Fibroblast of villous mesenchyme (primary cell): ENCODE results near the gene INPP5B. TPM values are rescaled to one million over a fixed set of nuclear protein-coding genes. Genes with fewer than 3 reads are reported as not detected.

Source experiments
- DNase-seq: peaks from one replicate; pipeline ENCODE4 v3.0.0-alpha.2; 2010; ENCODE audit warnings: low read depth
- H3K4me3 ChIP-seq: 2 replicates; pipeline ENCODE4 v1.5.1; 2011; ENCODE audit warnings: low read depth, mild to moderate bottlenecking, low read length
- total RNA-seq: library from RNA; depleted of rRNA; stranded (reverse); fragments of >200 nt; gene quantifications from 2 replicates; pipeline ENCODE4 v1.2.3, GENCODE V29; 2012
- TF ChIP-seq, protein P1 (sequence below): IDR thresholded peaks from 2 replicates; pipeline ENCODE4 v1.5.1; 2012; ENCODE audit warnings: low read depth, mild to moderate bottlenecking, low read length; ENCODE audit not compliant: insufficient read depth

Gene INPP5B
- total RNA-seq, 1 donor, result 31.1 TPM

DNA sequence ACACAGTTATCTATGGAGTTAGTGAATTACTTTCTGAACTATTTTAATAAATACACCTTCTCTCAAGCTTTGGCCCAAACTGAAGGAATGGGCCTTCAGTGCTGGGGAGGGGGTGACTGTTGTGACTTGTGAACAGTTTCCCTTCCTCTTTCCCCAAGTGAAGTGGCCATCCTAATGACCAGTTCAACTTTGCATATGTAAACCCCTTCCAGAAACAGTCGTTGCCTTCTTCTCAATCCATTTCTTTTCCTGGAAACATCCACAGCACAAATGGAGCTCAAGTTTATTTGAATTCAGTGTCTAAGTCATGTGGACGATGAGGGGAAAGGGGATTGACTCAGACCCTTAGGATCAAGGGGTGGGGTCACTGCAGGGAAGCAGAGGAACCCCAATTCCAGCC is 1.3 kb upstream of the INPP5B start:
- no peak for DNase-seq
- TF ChIP-seq, protein P1, sequence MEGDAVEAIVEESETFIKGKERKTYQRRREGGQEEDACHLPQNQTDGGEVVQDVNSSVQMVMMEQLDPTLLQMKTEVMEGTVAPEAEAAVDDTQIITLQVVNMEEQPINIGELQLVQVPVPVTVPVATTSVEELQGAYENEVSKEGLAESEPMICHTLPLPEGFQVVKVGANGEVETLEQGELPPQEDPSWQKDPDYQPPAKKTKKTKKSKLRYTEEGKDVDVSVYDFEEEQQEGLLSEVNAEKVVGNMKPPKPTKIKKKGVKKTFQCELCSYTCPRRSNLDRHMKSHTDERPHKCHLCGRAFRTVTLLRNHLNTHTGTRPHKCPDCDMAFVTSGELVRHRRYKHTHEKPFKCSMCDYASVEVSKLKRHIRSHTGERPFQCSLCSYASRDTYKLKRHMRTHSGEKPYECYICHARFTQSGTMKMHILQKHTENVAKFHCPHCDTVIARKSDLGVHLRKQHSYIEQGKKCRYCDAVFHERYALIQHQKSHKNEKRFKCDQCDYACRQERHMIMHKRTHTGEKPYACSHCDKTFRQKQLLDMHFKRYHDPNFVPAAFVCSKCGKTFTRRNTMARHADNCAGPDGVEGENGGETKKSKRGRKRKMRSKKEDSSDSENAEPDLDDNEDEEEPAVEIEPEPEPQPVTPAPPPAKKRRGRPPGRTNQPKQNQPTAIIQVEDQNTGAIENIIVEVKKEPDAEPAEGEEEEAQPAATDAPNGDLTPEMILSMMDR, result no peak
- no peak overlapping the region for H3K4me3 ChIP-seq

DNA sequence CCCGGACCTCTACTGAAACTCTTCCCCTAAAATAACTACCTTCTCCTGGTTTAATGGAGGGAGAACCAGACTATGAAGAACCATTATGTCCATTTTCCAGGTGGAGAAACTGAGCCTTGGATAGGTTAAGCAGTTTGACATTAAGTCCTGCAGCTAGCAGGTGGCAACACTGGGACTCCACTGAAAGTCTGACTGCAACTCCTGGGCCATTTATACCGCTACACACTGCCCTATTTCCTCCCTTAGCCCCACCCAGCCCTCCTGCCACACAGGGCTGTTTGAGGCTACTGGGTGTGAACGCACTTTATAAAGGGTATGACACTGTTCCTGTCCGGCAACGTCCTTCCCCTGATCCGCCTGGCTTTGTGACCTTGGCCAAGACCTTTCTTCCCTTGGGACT is 511 bp upstream of the INPP5B start:
- no peak overlapping the region for H3K4me3 ChIP-seq
- TF ChIP-seq, protein P1, result no peak
- DNase-seq, result no peak

DNA sequence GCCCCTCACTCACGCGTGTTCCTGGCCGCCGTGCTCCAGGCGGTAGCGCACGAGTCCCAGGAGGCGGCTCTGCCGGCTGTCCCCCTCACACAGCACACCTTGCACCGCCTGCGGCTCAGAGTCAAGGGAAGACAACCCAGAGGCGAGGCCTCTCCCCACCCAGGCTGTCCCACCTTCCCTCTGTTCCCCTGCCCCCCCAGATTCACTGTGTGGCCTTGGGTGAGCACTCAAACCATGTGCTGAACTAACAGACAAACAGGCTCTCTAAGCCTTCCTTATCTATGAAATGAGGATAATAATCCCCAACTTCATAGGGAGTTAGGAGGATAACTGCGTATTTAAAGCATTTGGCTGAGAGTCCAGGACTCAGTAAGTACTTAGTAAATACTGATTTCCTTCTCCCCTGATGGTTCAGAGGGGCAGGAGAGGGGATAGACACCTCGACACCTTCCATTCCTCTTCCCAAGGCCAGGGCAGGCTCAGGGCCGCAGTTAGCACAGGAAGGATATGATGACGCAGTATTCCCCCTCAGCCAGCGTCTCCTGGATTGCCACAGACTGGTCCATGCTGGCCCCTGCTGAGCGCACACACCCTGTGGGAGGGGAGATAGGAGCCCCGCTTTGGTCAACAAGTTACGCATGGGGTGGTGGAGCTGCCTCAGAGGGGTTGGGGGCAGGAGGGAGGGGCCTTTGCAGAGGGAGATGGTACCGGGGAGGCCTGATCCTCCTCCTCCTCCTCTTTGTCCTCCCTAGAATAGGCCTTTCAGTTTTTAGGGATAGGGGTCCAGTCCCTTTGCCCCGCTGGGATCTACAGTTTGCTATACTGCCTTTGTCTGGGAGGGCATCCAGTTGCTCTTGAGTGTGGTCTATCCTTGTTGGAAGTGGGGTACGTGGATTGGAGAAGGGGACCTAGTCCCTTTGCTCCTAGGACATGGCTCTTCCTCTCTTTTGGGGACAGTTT is 830 bp downstream of the INPP5B start:
- peak overlapping the region; percentile 86 for H3K4me3 ChIP-seq
- TF ChIP-seq, protein P1, result no peak
- DNase-seq, result peak; percentile 96

DNA sequence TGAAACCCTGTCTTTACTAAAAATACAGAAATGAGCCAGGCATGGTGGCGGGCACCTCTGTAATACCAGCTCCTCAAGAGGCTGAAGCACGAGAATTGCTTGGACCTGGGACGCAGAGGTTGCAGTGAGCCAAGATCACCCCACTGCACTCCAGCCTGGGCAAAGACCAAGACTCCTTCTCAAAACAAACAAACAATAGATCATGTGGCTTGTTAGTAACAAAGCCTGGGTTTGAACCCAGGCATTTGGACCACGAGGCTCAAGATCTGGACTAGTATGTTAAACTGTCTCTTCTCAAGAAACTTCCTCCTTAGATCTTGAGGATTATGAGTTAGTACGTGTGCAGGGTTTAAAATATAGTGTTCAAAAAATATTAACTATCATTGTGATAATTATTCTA is 1.6 kb downstream of the INPP5B start:
- TF ChIP-seq, protein P1, result no peak
- peak overlapping the region; percentile 86 for H3K4me3 ChIP-seq
- no peak for DNase-seq

DNA sequence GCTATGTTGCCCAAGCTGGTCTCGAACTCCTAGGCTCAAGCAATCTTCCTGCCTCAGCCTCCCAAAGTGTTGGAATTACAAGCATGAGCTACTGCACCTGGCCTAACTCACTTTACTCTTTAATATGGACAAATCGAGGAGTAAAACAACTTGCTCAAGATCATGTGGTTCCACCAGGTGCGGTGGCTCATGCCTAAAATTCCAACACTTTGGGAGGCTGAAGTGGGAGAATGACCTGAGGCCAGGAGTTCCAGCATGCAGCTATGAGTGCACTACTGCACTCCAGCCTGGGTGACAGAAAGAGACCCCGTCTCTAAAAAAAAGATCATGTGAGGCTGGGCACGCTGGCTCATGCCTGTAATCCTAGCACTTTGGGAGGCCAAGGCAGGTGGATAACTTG is 2.0 kb downstream of the INPP5B start:
- DNase-seq, result no peak
- no peak overlapping the region for H3K4me3 ChIP-seq
- TF ChIP-seq, protein P1, result no peak

DNA sequence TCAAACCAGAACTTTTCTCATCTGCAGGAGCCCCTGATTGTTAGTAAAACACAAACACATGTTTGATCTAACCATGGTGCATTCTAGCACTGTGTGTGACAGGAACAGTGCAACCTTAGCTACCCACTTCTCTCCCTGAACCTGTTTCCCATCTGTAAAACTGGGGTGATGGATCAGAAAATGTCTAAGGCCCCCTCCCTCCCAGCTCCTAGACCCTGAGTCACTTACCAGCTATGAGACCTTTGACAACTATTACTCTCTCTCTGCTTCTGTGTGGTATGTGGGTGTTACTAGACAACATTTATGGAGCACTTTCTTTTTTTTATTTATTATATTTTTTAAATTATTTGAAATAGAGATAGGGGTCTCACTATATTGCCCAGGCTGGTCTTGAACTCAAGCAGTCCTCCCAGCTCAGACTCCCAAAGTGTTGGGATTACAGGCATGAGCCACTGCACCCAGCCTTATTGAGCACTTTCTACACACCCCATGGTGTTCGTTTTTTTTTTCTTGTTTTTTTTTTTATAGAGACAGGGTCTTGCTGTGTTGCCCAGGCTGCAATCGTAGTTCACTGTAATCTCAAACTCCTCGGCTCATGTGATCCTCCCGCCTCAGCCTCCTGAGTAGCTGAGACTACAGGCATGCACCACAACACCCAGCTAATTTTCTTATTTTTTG is 2.6 kb downstream of the INPP5B start:
- DNase-seq, result no peak
- H3K4me3 ChIP-seq, result no peak overlapping the region
- TF ChIP-seq, protein P1, result no peak
